SK-N-SH (cell line): Measurements from ENCODE around the gene SFRP5. TPM values are rescaled to one million over a fixed set of nuclear protein-coding genes. Genes with fewer than 3 reads are reported as not detected.

ENCODE experiments used
- CTCF ChIA-PET: fragments of 300-600, 350-600 bp; formaldehyde crosslinking; extraction: SDS; loops from one replicate; lab custom pipeline; 2021; lab: Yijun Ruan, JAX
- POLR2A ChIA-PET: fragments of 350-600 bp; sonication (Branson Sonifier 250); formaldehyde crosslinking; extraction: SDS; loops from one replicate; lab custom pipeline; 2020; ENCODE audit warnings: antibody characterized with exemption, inconsistent platforms; lab: Yijun Ruan, JAX
- DNase-seq: peaks from one replicate; pipeline ENCODE4 v3.0.0; 2012
- H2AFZ ChIP-seq: fragments of 200-600 bp; sonication (generic); 2 replicates; pipeline ENCODE4 v1.8.1; 2016; ENCODE audit warnings: antibody characterized with exemption, mild to moderate bottlenecking, low read depth
- H3F3A ChIP-seq: fragments of 200-600 bp; sonication (generic); replicated peaks from 2 replicates; pipeline ENCODE3; 2016; ENCODE audit warnings: antibody characterized with exemption, mild to moderate bottlenecking; ENCODE audit not compliant: insufficient read depth
- H3K27ac ChIP-seq, 2 experiments: fragments of 200-500 bp in 1 of 2; fragments of 200-600 bp in 1 of 2; sonication (Bioruptor generic) in 1 of 2; sonication (generic), shearing (Covaris generic) in 1 of 2; 2 replicates each; pipeline versions ENCODE4 v1.5.1 to v1.6.1; 2014 to 2016; ENCODE audit warnings: low read depth in 2 of 2, inconsistent platforms in 1 of 2, low read length in 1 of 2, mild to moderate bottlenecking in 1 of 2, mixed read lengths in 1 of 2
- H3K27me3 ChIP-seq: fragments of 200-600 bp; sonication (generic), shearing (Covaris generic); 2 replicates; pipeline ENCODE4 v1.6.1; 2016; ENCODE audit warnings: mixed run types; ENCODE audit not compliant: insufficient read depth
- H3K36me3 ChIP-seq, 2 experiments: fragments of 200-500 bp in 1 of 2; fragments of 200-600 bp in 1 of 2; sonication (Bioruptor generic) in 1 of 2; sonication (generic) in 1 of 2; replicated peaks in 1 of 2; 2 replicates each; pipeline versions ENCODE3 to v1.5.1; 2014 to 2016; ENCODE audit warnings: low read length in 1 of 2, mild to moderate bottlenecking in 1 of 2; ENCODE audit not compliant: insufficient read depth in 2 of 2, control insufficient read depth in 1 of 2
- H3K4me1 ChIP-seq, 2 experiments: fragments of 200-500 bp in 1 of 2; fragments of 200-600 bp in 1 of 2; sonication (Bioruptor generic) in 1 of 2; sonication (generic), shearing (Covaris generic) in 1 of 2; 2 replicates each; pipeline versions ENCODE4 v1.5.1 to v1.6.1; 2014 to 2016; ENCODE audit warnings: low read depth in 1 of 2, low read length in 1 of 2, mixed run types in 1 of 2; ENCODE audit not compliant: insufficient read depth in 2 of 2, control insufficient read depth in 1 of 2
- H3K4me2 ChIP-seq: fragments of 200-600 bp; sonication (generic), shearing (Covaris generic); 2 replicates; pipeline ENCODE4 v1.6.1; 2017; ENCODE audit warnings: mixed run types
- H3K4me3 ChIP-seq, 2 experiments: fragments of 200-500 bp in 1 of 2; fragments of 200-600 bp in 1 of 2; sonication (Bioruptor generic) in 1 of 2; sonication (generic), shearing (Covaris generic) in 1 of 2; 2 replicates each; pipeline versions ENCODE4 v1.5.1 to v1.8.1; 2014 to 2016; ENCODE audit warnings: low read depth in 2 of 2, inconsistent platforms in 1 of 2, low read length in 1 of 2, mild to moderate bottlenecking in 1 of 2, mixed read lengths in 1 of 2, moderate library complexity in 1 of 2
- H3K79me2 ChIP-seq: fragments of 200-600 bp; sonication (generic); 2 replicates; pipeline ENCODE4 v1.8.1; 2017; ENCODE audit warnings: mild to moderate bottlenecking; ENCODE audit not compliant: insufficient read depth
- H3K9ac ChIP-seq: fragments of 200-600 bp; sonication (generic); 2 replicates; pipeline ENCODE4 v1.6.1; 2017; ENCODE audit warnings: mixed run types
- H3K9me2 ChIP-seq: fragments of 200-600 bp; sonication (generic); 2 replicates; pipeline ENCODE4 v1.6.1; 2017; ENCODE audit warnings: mixed run types
- H3K9me3 ChIP-seq: fragments of 200-600 bp; sonication (generic); 2 replicates; pipeline ENCODE4 v1.6.1; 2017; ENCODE audit warnings: mixed run types, mild to moderate bottlenecking, moderate library complexity
- H4K20me1 ChIP-seq: fragments of 200-600 bp; sonication (generic); 2 replicates; pipeline ENCODE4 v1.6.1; 2017; ENCODE audit warnings: mild to moderate bottlenecking, mixed run types; ENCODE audit not compliant: insufficient read depth
- EP300 ChIP-seq, 2 experiments: IDR thresholded peaks; 2 replicates each; pipeline versions ENCODE4 v1.4.0 to v1.6.1; 2012; ENCODE audit warnings: borderline replicate concordance in 1 of 2, low read depth in 1 of 2, low read length in 1 of 2
- EZH2phosphoT487 ChIP-seq: fragments of 200-600 bp; sonication (generic); IDR thresholded peaks from 2 replicates; pipeline ENCODE4 v1.6.1; 2017; ENCODE audit warnings: low read depth, mixed run types, mild to moderate bottlenecking, antibody characterized with exemption, moderate library complexity, borderline replicate concordance
- FOSL2 ChIP-seq: IDR thresholded peaks from 2 replicates; pipeline ENCODE4 v1.4.0; 2012; ENCODE audit warnings: low read depth, mild to moderate bottlenecking, moderate library complexity, borderline replicate concordance
- FOXM1 ChIP-seq: IDR thresholded peaks from 2 replicates; pipeline ENCODE4 v1.4.0; 2012; ENCODE audit warnings: low read depth, mild to moderate bottlenecking
- GATA2 ChIP-seq: sonication (generic); formaldehyde crosslinking; IDR thresholded peaks from 2 replicates; pipeline ENCODE4 v1.5.0; 2020; ENCODE audit warnings: mild to moderate bottlenecking, missing genetic modification reagents
- JUND ChIP-seq: IDR thresholded peaks from 2 replicates; pipeline ENCODE4 v1.4.0; 2012
- MXI1 ChIP-seq: IDR thresholded peaks from 2 replicates; pipeline ENCODE4 v1.6.1; 2012; ENCODE audit warnings: mild to moderate bottlenecking, low read depth, low read length, improper control_type of control experiment
- NRF1 ChIP-seq: IDR thresholded peaks from 2 replicates; pipeline ENCODE4 v1.6.1; 2012; ENCODE audit warnings: low read depth, mild to moderate bottlenecking, low read length
- POLR2AphosphoS5 ChIP-seq: IDR thresholded peaks from 2 replicates; pipeline ENCODE4 v1.6.1; 2012; ENCODE audit warnings: low read depth, low read length
- RAD21 ChIP-seq: IDR thresholded peaks from 2 replicates; pipeline ENCODE4 v1.6.1; 2012; ENCODE audit warnings: mild to moderate bottlenecking, low read length
- RCOR1 ChIP-seq: fragments of 150-350 bp; IDR thresholded peaks from 2 replicates; pipeline ENCODE4 v1.6.1; 2017; ENCODE audit warnings: antibody characterized with exemption, low read length
- RXRA ChIP-seq: IDR thresholded peaks from 2 replicates; pipeline ENCODE4 v1.4.0; 2012; ENCODE audit warnings: low read depth, mild to moderate bottlenecking, borderline replicate concordance
- SIN3A ChIP-seq: IDR thresholded peaks from 2 replicates; pipeline ENCODE4 v1.6.1; 2012; ENCODE audit warnings: low read depth, mild to moderate bottlenecking, low read length, moderate library complexity, borderline replicate concordance
- TAF1 ChIP-seq: IDR thresholded peaks from 2 replicates; pipeline ENCODE4 v1.6.1; 2012; ENCODE audit warnings: low read depth, mild to moderate bottlenecking, low read length, moderate library complexity, borderline replicate concordance
- TEAD4 ChIP-seq: IDR thresholded peaks from 2 replicates; pipeline ENCODE4 v1.4.0; 2012; ENCODE audit warnings: mild to moderate bottlenecking, borderline replicate concordance; ENCODE audit not compliant: insufficient read depth
- USF2 ChIP-seq: fragments of 150-350 bp; IDR thresholded peaks from 2 replicates; pipeline ENCODE4 v1.6.1; 2017; ENCODE audit warnings: antibody characterized with exemption, low read length, low read depth, borderline replicate concordance
- YY1 ChIP-seq: IDR thresholded peaks from 2 replicates; pipeline ENCODE4 v1.4.0; 2012; ENCODE audit warnings: low read depth, mild to moderate bottlenecking
- WGBS: methylation state at CpG from one replicate; pipeline ENCODE4 v1.1.6; 2017; ENCODE audit warnings: low lambda C conversion rate; 5-methylcytosine and 5-hydroxymethylcytosine counted together
- polyA plus RNA-seq, 3 experiments: library from polyadenylated mRNA; depleted of rRNA; stranded (reverse); fragments of >200 nt; gene quantifications; 2 replicates each; pipeline ENCODE4 v1.2.3, GENCODE V29; 2012
- TF ChIP-seq, protein P1 (sequence below): fragments of 150-350 bp; IDR thresholded peaks from 2 replicates; pipeline ENCODE4 v1.6.1; 2016; ENCODE audit warnings: mild to moderate bottlenecking, low read depth, low read length
- TF ChIP-seq, protein P2 (sequence below): IDR thresholded peaks from 2 replicates; pipeline ENCODE4 v1.4.0; 2012; ENCODE audit warnings: low read depth
- TF ChIP-seq, protein P3 (sequence below): fragments of 200-600 bp; sonication (generic); IDR thresholded peaks from 2 replicates; pipeline ENCODE4 v1.6.1; 2017; ENCODE audit warnings: antibody characterized with exemption, mild to moderate bottlenecking, moderate library complexity
- TF ChIP-seq, protein P4 (sequence below): IDR thresholded peaks from 2 replicates; pipeline ENCODE4 v1.4.0; 2012; ENCODE audit warnings: low read depth, borderline replicate concordance

Gene SFRP5
- polyA plus RNA-seq, 1 of the 3 experiments (the other 2 are of a cell fraction), result not detected

DNA sequence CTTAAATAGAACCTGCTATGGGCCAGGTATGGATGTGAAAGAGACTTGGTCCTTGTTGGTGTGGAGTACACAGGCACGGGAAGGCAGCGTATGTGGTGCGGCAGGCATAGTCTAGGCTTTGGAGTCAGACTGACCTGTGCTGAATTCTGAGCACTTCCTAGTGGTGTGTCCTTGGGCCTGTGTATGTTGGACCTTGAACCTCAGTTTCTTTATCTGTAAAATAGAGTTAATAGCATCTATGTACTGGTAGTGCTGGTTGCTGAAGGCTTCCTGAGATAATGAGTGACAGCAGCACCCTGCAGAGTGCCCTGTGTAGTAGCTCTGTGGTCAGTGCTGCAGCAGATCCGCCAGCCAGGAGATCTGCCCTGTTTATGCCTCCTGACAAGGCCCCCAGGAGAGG is 5.3 kb upstream of the SFRP5 start:
- DNase-seq, result no peak
- Histone ChIP-seq H3K9ac (no peak overlapping the region), H3K27me3 (peaks cover 8% of the 10 kb centered on the region; the same call in 1 of the 2 replicates), H2AFZ (no peak overlapping the region), H3K36me3 (no peaks in the 10 kb centered on the region), H4K20me1 (no peaks in the 10 kb centered on the region), H3K4me2 (no peak overlapping the region), H3K4me3 (no peak overlapping the region), H3K4me1 (peaks cover 0 to 26% of the 10 kb centered on the region in 2 experiments; a peak in 2 of 4 replicates), H3K9me3 (no peaks in the 10 kb centered on the region), H3F3A (no peaks in the 10 kb centered on the region), H3K79me2 (no peaks in the 10 kb centered on the region), H3K27ac (no peak overlapping the region), H3K9me2 (no peaks in the 10 kb centered on the region)
- ChIA-PET CTCF (interaction anchor here (7.6 kb wide), 1 partner anchor 13 kb away, joined by 58 read pairs; no protein-coding TSS in a partner anchor), POLR2A (no interaction called here)
- WGBS, result 81% methylated on average over 4 of the region's 4 CpGs
- TF ChIP-seq, protein P1, sequence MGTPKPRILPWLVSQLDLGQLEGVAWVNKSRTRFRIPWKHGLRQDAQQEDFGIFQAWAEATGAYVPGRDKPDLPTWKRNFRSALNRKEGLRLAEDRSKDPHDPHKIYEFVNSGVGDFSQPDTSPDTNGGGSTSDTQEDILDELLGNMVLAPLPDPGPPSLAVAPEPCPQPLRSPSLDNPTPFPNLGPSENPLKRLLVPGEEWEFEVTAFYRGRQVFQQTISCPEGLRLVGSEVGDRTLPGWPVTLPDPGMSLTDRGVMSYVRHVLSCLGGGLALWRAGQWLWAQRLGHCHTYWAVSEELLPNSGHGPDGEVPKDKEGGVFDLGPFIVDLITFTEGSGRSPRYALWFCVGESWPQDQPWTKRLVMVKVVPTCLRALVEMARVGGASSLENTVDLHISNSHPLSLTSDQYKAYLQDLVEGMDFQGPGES, result no peak
- TF ChIP-seq RAD21 (no peak), NRF1 (no peak), SIN3A (no peak), RXRA (no peak), TAF1 (no peak), USF2 (no peak), MXI1 (no peak), FOSL2 (no peak), YY1 (no peak), TEAD4 (no peak), GATA2 (CRISPR knock-in tag) (no peak), FOXM1 (no peak), POLR2AphosphoS5 (no peak), EZH2phosphoT487 (no peak), RCOR1 (no peak)
- TF ChIP-seq, protein P2, sequence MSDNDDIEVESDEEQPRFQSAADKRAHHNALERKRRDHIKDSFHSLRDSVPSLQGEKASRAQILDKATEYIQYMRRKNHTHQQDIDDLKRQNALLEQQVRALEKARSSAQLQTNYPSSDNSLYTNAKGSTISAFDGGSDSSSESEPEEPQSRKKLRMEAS, result no peak

DNA sequence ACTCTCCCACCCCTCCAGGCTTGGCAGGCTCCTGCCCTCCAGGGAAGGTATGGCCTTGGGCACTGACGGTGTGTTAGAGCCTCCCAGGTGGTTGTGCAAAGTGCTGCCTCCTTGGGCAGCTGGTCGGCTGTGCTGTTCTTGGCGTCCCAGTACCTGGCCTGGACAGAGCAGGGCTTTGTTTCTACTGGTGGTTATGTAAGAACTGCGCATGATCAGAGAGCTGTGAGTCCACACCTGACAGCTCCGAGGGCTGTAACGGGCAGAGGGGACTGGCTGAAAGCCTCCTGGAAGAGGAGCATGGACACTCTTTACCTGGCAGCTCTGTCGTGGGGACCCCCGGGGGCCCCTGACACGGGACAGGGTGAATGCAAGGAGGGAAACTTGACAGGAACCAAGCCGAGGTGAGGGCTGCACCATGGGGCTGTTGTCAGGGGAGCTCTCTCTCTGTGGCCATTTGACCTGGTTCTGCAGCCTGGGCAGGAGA is 3.1 kb upstream of the SFRP5 start:
- 40% methylated on average over 7 of the region's 10 CpGs for WGBS
- CTCF ChIA-PET, result interaction anchor here (0.7 to 5.0 kb wide), 4 partner anchors 15 to 273 kb away, joined by 3 to 37 read pairs (median 4); no protein-coding TSS in a partner anchor
- TF ChIP-seq USF2, result no peak
- TF ChIP-seq FOSL2, result no peak
- TF ChIP-seq, protein P2, result no peak
- no peak for TF ChIP-seq JUND
- TF ChIP-seq, protein P3, sequence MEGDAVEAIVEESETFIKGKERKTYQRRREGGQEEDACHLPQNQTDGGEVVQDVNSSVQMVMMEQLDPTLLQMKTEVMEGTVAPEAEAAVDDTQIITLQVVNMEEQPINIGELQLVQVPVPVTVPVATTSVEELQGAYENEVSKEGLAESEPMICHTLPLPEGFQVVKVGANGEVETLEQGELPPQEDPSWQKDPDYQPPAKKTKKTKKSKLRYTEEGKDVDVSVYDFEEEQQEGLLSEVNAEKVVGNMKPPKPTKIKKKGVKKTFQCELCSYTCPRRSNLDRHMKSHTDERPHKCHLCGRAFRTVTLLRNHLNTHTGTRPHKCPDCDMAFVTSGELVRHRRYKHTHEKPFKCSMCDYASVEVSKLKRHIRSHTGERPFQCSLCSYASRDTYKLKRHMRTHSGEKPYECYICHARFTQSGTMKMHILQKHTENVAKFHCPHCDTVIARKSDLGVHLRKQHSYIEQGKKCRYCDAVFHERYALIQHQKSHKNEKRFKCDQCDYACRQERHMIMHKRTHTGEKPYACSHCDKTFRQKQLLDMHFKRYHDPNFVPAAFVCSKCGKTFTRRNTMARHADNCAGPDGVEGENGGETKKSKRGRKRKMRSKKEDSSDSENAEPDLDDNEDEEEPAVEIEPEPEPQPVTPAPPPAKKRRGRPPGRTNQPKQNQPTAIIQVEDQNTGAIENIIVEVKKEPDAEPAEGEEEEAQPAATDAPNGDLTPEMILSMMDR, result no peak
- no peak for TF ChIP-seq TAF1
- no peak for TF ChIP-seq FOXM1
- TF ChIP-seq EP300 (IDR thresholded peaks at IDR 0.05; ENCODE audit: borderline replicate concordance in 1 of 2, low read depth in 1 of 2, low read length in 1 of 2), result no peak
- TF ChIP-seq, protein P4, sequence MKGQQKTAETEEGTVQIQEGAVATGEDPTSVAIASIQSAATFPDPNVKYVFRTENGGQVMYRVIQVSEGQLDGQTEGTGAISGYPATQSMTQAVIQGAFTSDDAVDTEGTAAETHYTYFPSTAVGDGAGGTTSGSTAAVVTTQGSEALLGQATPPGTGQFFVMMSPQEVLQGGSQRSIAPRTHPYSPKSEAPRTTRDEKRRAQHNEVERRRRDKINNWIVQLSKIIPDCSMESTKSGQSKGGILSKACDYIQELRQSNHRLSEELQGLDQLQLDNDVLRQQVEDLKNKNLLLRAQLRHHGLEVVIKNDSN, result no peak
- no peak for TF ChIP-seq EZH2phosphoT487

More for the DNA sequence above, 3.1 kb upstream of the SFRP5 start:
- Histone ChIP-seq H3K9me3 (no peaks in the 10 kb centered on the region), H3K9me2 (no peaks in the 10 kb centered on the region), H3K4me1 (peaks cover 0 to 10% of the 10 kb centered on the region in 2 experiments; a peak in 1 of 4 replicates), H3K27ac (no peak overlapping the region), H3K4me2 (no peak overlapping the region), H3K9ac (no peak overlapping the region), H3K79me2 (no peaks in the 10 kb centered on the region), H3K36me3 (no peaks in the 10 kb centered on the region), H3F3A (no peaks in the 10 kb centered on the region), H3K27me3 (peaks cover 21% of the 10 kb centered on the region; the same call in 1 of the 2 replicates), H3K4me3 (no peak overlapping the region), H4K20me1 (no peaks in the 10 kb centered on the region), H2AFZ (no peak overlapping the region)
- POLR2A ChIA-PET, result no interaction called here
- DNase-seq, result no peak
